Adrenal gland (tissue), 12 donors: ENCODE measurements around the gene RGL1. TPM values are rescaled to one million over a fixed set of nuclear protein-coding genes. Genes with fewer than 3 reads are reported as not detected.
A peak's percentile ranks its signal among the peaks of the same experiment; 100 is the strongest.

Experiments used
- DNase-seq, 7 donors: peaks; one replicate each; pipeline ENCODE4 v3.0.0-alpha.2; 2019 to 2020
- H3K27ac ChIP-seq, 5 donors: fragments of 200-600 bp; sonication (generic) in 4 of 5; 1 replicate in 3 of 5; 2 replicates in 2 of 5; pipeline versions ENCODE4 v1.5.1 to v1.8.0; 2016 to 2020; ENCODE audit warnings: mild to moderate bottlenecking in 1 of 5
- H3K27me3 ChIP-seq: fragments of 200-600 bp; 2 replicates; pipeline ENCODE4 v1.8.0; 2021
- H3K36me3 ChIP-seq, 2 donors: fragments of 200-600 bp; replicated peaks in 1 of 2; 1 replicate in 1 of 2; 2 replicates in 1 of 2; pipeline versions ENCODE4 v1.5.1 to v1.8.0; 2018 to 2022
- H3K4me1 ChIP-seq, 2 donors: fragments of 200-600 bp; replicated peaks in 1 of 2; 1 replicate in 1 of 2; 2 replicates in 1 of 2; pipeline versions ENCODE4 v1.5.1 to v1.8.0; 2018 to 2021
- H3K4me3 ChIP-seq, 4 donors: fragments of 200-600 bp; sonication (generic) in 3 of 4; one replicate each; pipeline ENCODE4 v1.5.1; 2016 to 2018
- H3K9me3 ChIP-seq, 3 donors: fragments of 200-600 bp; sonication (generic) in 1 of 3; replicated peaks in 1 of 3; 1 replicate in 2 of 3; 2 replicates in 1 of 3; pipeline versions ENCODE4 v1.5.1 to v1.8.0; 2016 to 2021
- CTCF ChIP-seq, 6 experiments: fragments of 450-650 bp in 4 of 6; fragments of 200-600 bp in 2 of 6; sonication (generic) in 1 of 6; IDR thresholded peaks; 1 replicate in 5 of 6; 2 replicates in 1 of 6; pipeline versions ENCODE4 v1.5.1 to v1.8.0; 2016 to 2021; ENCODE audit warnings: antibody characterized with exemption in 6 of 6, mild to moderate bottlenecking in 2 of 6, moderate library complexity in 1 of 6
- POLR2A ChIP-seq, 2 donors: fragments of 450-650 bp; IDR thresholded peaks; one replicate each; pipeline ENCODE4 v1.6.1; 2017; ENCODE audit warnings: antibody characterized with exemption in 2 of 2, mild to moderate bottlenecking in 2 of 2, moderate library complexity in 1 of 2
- WGBS, 4 donors: extraction: QIAGEN DNeasy Blood & Tissue Kit in 2 of 4; methylation state at CpG; one replicate each; pipeline versions ENCODE4 v1.1.5 to v1.1.7; 2013 to 2017; 5-methylcytosine and 5-hydroxymethylcytosine counted together
- intact Hi-C, 2 donors: fragments of 100-400 bp; cut with DNase I; formaldehyde crosslinking; loops; one replicate each; pipeline versions ENCODE4 v1.14.1 to v1.15.0; 2022 to 2023
- polyA plus RNA-seq, 3 donors: library from polyadenylated mRNA; stranded (reverse); fragments of 200-250 nt in 2 of 3; fragments of 350-450 nt in 1 of 3; fragmentation: Illumina TruSeq in 1 of 3; extraction: RNeasy Lipid Tissue Mini Kit (QIAGEN cat#74804) in 1 of 3; gene quantifications; one replicate each; pipeline ENCODE4 v1.2.3, GENCODE V29; 2013 to 2014
- total RNA-seq, 9 donors: library from RNA; depleted of rRNA in 4 of 9; stranded (reverse); fragments of >200 nt in 4 of 9; fragments of 120-200 nt in 1 of 9; fragmentation: NEBNext Ultra II Directional in 1 of 9; extraction: Animal tissue kit (Norgen Biotek cat#: 25700) in 1 of 9; gene quantifications; one replicate each; pipeline versions ENCODE4 v1.1.0 to v1.2.4, GENCODE V29; 2013 to 2023
- donor health status: healthy with polysubstance abuse.
- donor health status: Bipolar disorder and iron deficiency.
- donor health status: DM: yes; HTN: yes; CAD: no.
- donor health status: DM: no; HTN: no; CAD: no.
- donor health status: DM: no; HTN: no; CAD: no.
- donor health status: DM: yes; HTN: yes; CAD: no.

Gene RGL1
- total and polyA plus RNA-seq, 12 donors, result 15.5 to 76.9 (median 34.9) TPM

- Histone ChIP-seq H3K27me3 (no peaks in the 10 kb centered on the region), H3K9me3 (no peaks in the 10 kb centered on the region), H3K27ac (no peak overlapping the region), H3K4me1 (peaks cover 6 to 21% of the 10 kb centered on the region in 2 donors), H3K4me3 (no peak overlapping the region), H3K36me3 (peaks cover 0 to 19% of the 10 kb centered on the region in 2 donors)
- TF ChIP-seq POLR2A (IDR thresholded peaks at IDR 0.05) (no peak), CTCF (IDR thresholded peaks at IDR 0.05) (no peak)
- intact Hi-C loops, result no loop called here
- DNase-seq, result no peak
These were observed 58.9 kb downstream of the RGL1 start for GRCh38 chr1:183863852-183864251.

GRCh38 chr1:183864611-183865010, 59.7 kb downstream of the RGL1 start:
- no peak for DNase-seq
- WGBS, 4 donors, result 94 to 96% (median 95%) methylated on average over 3 of the region's 3 CpGs
- Histone ChIP-seq H3K4me1 (peaks cover 5 to 18% of the 10 kb centered on the region in 2 donors), H3K4me3 (no peak overlapping the region), H3K27ac (no peak overlapping the region), H3K9me3 (no peaks in the 10 kb centered on the region), H3K36me3 (peaks cover 0 to 19% of the 10 kb centered on the region in 2 donors), H3K27me3 (no peaks in the 10 kb centered on the region)
- intact Hi-C loops, result no loop called here
- TF ChIP-seq POLR2A (IDR thresholded peaks at IDR 0.05), result no peak
- no peak for TF ChIP-seq CTCF (IDR thresholded peaks at IDR 0.05)

GRCh38 chr1:183869230-183869629, 64.3 kb downstream of the RGL1 start:
- Histone ChIP-seq H3K36me3 (peaks cover 0 to 14% of the 10 kb centered on the region in 2 donors), H3K4me1 (peaks cover 26 to 46% of the 10 kb centered on the region in 2 donors), H3K9me3 (no peaks in the 10 kb centered on the region), H3K4me3 (no peak overlapping the region), H3K27me3 (no peaks in the 10 kb centered on the region), H3K27ac (peak overlapping the region in 3 of 5 donors; percentile 59 to 85 (median 68))
- no peak for DNase-seq
- intact Hi-C loops, result no loop called here
- 84 to 95% (median 88%) methylated on average over 3 of the region's 3 CpGs for whole genome bisulfite sequencing, 4 donors
- TF ChIP-seq CTCF (IDR thresholded peaks at IDR 0.05) (no peak), POLR2A (IDR thresholded peaks at IDR 0.05) (no peak)

GRCh38 chr1:183869664-183870063, 64.7 kb downstream of the RGL1 start:
- WGBS, 4 donors, result 81 to 88% (median 84%) methylated on average over 2 to 3 of the region's 3 CpGs
- peaks cover 30 to 50% of the 10 kb centered on the region in 2 donors for H3K4me1 ChIP-seq
- TF ChIP-seq POLR2A (IDR thresholded peaks at IDR 0.05), result no peak
- no peak for TF ChIP-seq CTCF (IDR thresholded peaks at IDR 0.05)
- H3K27me3 ChIP-seq, result no peaks in the 10 kb centered on the region
- peak overlapping the region in 4 of 5 donors; percentile 59 to 90 (median 76) for H3K27ac ChIP-seq
- no peak for DNase-seq
- H3K4me3 ChIP-seq, result no peak overlapping the region
- H3K36me3 ChIP-seq, result peaks cover 0 to 14% of the 10 kb centered on the region in 2 donors
- H3K9me3 ChIP-seq, result no peaks in the 10 kb centered on the region
- intact Hi-C loops, result no loop called here
